ENCODE data around the gene MRPL39.

The MRPL39 gene

GRCh38 chr21:25566645-25567044 is 40.6 kb downstream of the MRPL39 start:
- DNase-seq, result no peak

GRCh38 chr21:25565272-25566211 is 41.7 kb downstream of the MRPL39 start:
- no peak for DNase-seq

- DNase-seq, result no peak
Observed at GRCh38 chr21:25564349-25564948, 42.8 kb downstream of the MRPL39 start.

GRCh38 chr21:25563361-25564116 is 43.7 kb downstream of the MRPL39 start:
- DNase-seq, result no peak

GRCh38 chr21:25562660-25563059 is 44.6 kb downstream of the MRPL39 start:
- DNase-seq, result no peak

- peak; percentile 88 for DNase-seq
Observed at GRCh38 chr21:25561668-25562641, 45.3 kb downstream of the MRPL39 start.

- no peak for DNase-seq
Observed at GRCh38 chr21:25560891-25561290, 46.4 kb downstream of the MRPL39 start.

- DNase-seq, result no peak
Observed at GRCh38 chr21:25560271-25560685, 47.0 kb downstream of the MRPL39 start.

- DNase-seq, result no peak
Observed at GRCh38 chr21:25559746-25560145, 47.5 kb downstream of the MRPL39 start.

GRCh38 chr21:25558123-25558522 is 49.2 kb downstream of the MRPL39 start:
- DNase-seq, result no peak

GRCh38 chr21:25557180-25557579 is 50.1 kb downstream of the MRPL39 start:
- DNase-seq, result no peak

- no peak for DNase-seq
Observed at GRCh38 chr21:25556091-25556490, 51.2 kb downstream of the MRPL39 start.

- DNase-seq, result no peak
Observed at GRCh38 chr21:25555492-25555891, 51.8 kb downstream of the MRPL39 start.

GRCh38 chr21:25552856-25553255 is 54.4 kb downstream of the MRPL39 start:
- no peak for DNase-seq

- no peak for DNase-seq
Observed at GRCh38 chr21:25551569-25551968, 55.7 kb downstream of the MRPL39 start.

GRCh38 chr21:25550352-25551120 is 56.7 kb downstream of the MRPL39 start:
- no peak for DNase-seq

- no peak for DNase-seq
Observed at GRCh38 chr21:25541042-25541441, 66.2 kb downstream of the MRPL39 start.

GRCh38 chr21:25539606-25540005 is 67.7 kb downstream of the MRPL39 start:
- no peak for DNase-seq

- no peak for DNase-seq
Observed at GRCh38 chr21:25537174-25537573, 70.1 kb downstream of the MRPL39 start.

GRCh38 chr21:25536752-25537151 is 70.5 kb downstream of the MRPL39 start:
- DNase-seq, result no peak

- DNase-seq, result no peak
Observed at GRCh38 chr21:25535849-25536248, 71.4 kb downstream of the MRPL39 start.

Data from stimulated activated CD4-positive, alpha-beta T cell treated with anti-CD3 and anti-CD28 coated beads, Interleukin-12 subunit alpha, Interleukin-12 subunit beta, amount 100 ng/mL, for 4 hours (primary cell).